ENCODE results near the gene LRRN2. TPM values are rescaled to one million over a fixed set of nuclear protein-coding genes. Genes with fewer than 3 reads are reported as not detected.
"Not testable (repeated sequence)": the region's sequence is repeated elsewhere in the genome, so short reads cannot be mapped to it uniquely, and the experiment has no call there.

The LRRN2 gene
- total and polyA plus RNA-seq, 9 of the 15 experiments (the other 6 are each of a cell fraction or from before 2014, with no cell fraction given): 0.05 TPM; not detected in 8

GRCh38 chr1:204571128-204571527, 114.4 kb downstream of the LRRN2 start:
- no peak for TF ChIP-seq NRF1 (conservative IDR thresholded peaks at IDR 0.05 in 1 of 2, IDR thresholded peaks at IDR 0.05 in 1 of 2)
- peak; percentile 33; the same call in 1 of the 2 replicates for TF ChIP-seq CEBPB (tag; IDR thresholded peaks at IDR 0.05)
- no peaks in the 10 kb centered on the region for H3K9me1 ChIP-seq (ENCODE audit: control insufficient read depth, insufficient read depth, low read length)
- H3K9ac ChIP-seq (ENCODE audit: insufficient read depth in 1 of 2, low read depth in 2 of 2, low read length in 2 of 2): no peak overlapping the region
- FAIRE-seq (no peak), DNase-seq (ENCODE audit: extremely low read depth in 1 of 4, low spot score in 3 of 4) (no peak), ATAC-seq (no peak)
- 54% methylated on average over 2 of the region's 2 CpGs for WGBS (ENCODE audit: insufficient coverage, low coverage, missing lambda C conversion rate)
- peaks cover 0 to 6% of the 10 kb centered on the region in 2 experiments; a peak in 1 of 5 replicates for H3K27me3 ChIP-seq (ENCODE audit: control insufficient read depth in 2 of 2, insufficient read depth in 2 of 2, low read length in 2 of 2)
- CTCF ChIA-PET (ENCODE audit: low intra/inter-chr PET ratio): no interaction called here
- H3K4me2 ChIP-seq (ENCODE audit: insufficient read depth, low read length): no peak overlapping the region
- in situ Hi-C loops (cut with MboI): no loop called here
- no TSS peak for BruUV-seq (replicated peaks)
- H2AFZ ChIP-seq (ENCODE audit: low read depth, low read length): no peak overlapping the region
- peaks cover 0 to 4% of the 10 kb centered on the region in 2 experiments; a peak in 2 of 5 replicates for H3K4me1 ChIP-seq (replicated peaks in 1 of 2; ENCODE audit: control insufficient read depth in 2 of 2, insufficient read depth in 2 of 2, low read length in 2 of 2)
- no peaks in the 10 kb centered on the region for H4K20me1 ChIP-seq (replicated peaks; ENCODE audit: control insufficient read depth, insufficient read depth, low read length)
- H3K36me3 ChIP-seq (ENCODE audit: control insufficient read depth, insufficient read depth, low read length): no peaks in the 10 kb centered on the region
- intact Hi-C loops (cut with micrococcal nuclease): no loop called here
- no peak overlapping the region for H3K27ac ChIP-seq (ENCODE audit: extremely low read depth, low read depth, low read length)
- no peaks in the 10 kb centered on the region for H3K9me3 ChIP-seq (replicated peaks; ENCODE audit: control insufficient read depth, insufficient read depth, low read depth, low read length)
- POLR2A ChIA-PET: interaction anchor here (0.5 to 1.3 kb wide), 3 partner anchors 9 to 209 kb away, joined by 3 to 4 read pairs (median 3); no protein-coding TSS in a partner anchor
- H3K79me2 ChIP-seq (ENCODE audit: control insufficient read depth, insufficient read depth, low read length): no peaks in the 10 kb centered on the region
- no peak overlapping the region for H3K4me3 ChIP-seq

- H3K4me2 ChIP-seq (ENCODE audit: insufficient read depth, low read length); H3K4me3 ChIP-seq; in situ Hi-C loops (cut with MboI); H3K27ac ChIP-seq (ENCODE audit: extremely low read depth, low read depth, low read length); FAIRE-seq; BruUV-seq (replicated peaks); H4K20me1 ChIP-seq (replicated peaks; ENCODE audit: control insufficient read depth, insufficient read depth, low read length); H3K27me3 ChIP-seq (ENCODE audit: control insufficient read depth in 2 of 2, insufficient read depth in 2 of 2, low read length in 2 of 2); H3K9me1 ChIP-seq (ENCODE audit: control insufficient read depth, insufficient read depth, low read length); H3K36me3 ChIP-seq (ENCODE audit: control insufficient read depth, insufficient read depth, low read length); H3K9me3 ChIP-seq (replicated peaks; ENCODE audit: control insufficient read depth, insufficient read depth, low read depth, low read length); intact Hi-C loops (cut with micrococcal nuclease); H3K9ac ChIP-seq (ENCODE audit: insufficient read depth in 1 of 2, low read depth in 2 of 2, low read length in 2 of 2); ATAC-seq; DNase-seq (ENCODE audit: extremely low read depth in 1 of 4, low spot score in 3 of 4); POLR2A ChIA-PET; H3K79me2 ChIP-seq (ENCODE audit: control insufficient read depth, insufficient read depth, low read length); H2AFZ ChIP-seq (ENCODE audit: low read depth, low read length); TF ChIP-seq ATF3 (CRISPR knock-in tag; conservative IDR thresholded peaks at IDR 0.05): not testable (repeated sequence)
- WGBS (ENCODE audit: insufficient coverage, low coverage, missing lambda C conversion rate): 16% methylated on average over 3 of the region's 3 CpGs
- TF ChIP-seq ATF3 (IDR thresholded peaks at IDR 0.05) (peak; percentile 53), MEIS2 (IDR thresholded peaks at IDR 0.05; ENCODE audit: partially characterized antibody) (peak; percentile 40)
- CTCF ChIA-PET (ENCODE audit: low intra/inter-chr PET ratio): interaction anchor here (6.2 kb wide), 1 partner anchor 237 kb away, joined by 159 read pairs; no protein-coding TSS in a partner anchor
- H3K4me1 ChIP-seq (replicated peaks in 1 of 2; ENCODE audit: control insufficient read depth in 2 of 2, insufficient read depth in 2 of 2, low read length in 2 of 2): peaks cover 3 to 13% of the 10 kb centered on the region in 2 experiments; a peak in 3 of 5 replicates
Measured at GRCh38 chr1:204570021-204570420, 115.5 kb downstream of the LRRN2 start.

All from K562 (cell line).